HepG2 (cell line): ENCODE results near the gene RAD51C. TPM values are rescaled to one million over a fixed set of nuclear protein-coding genes. Genes with fewer than 3 reads are reported as not detected.

Experiments used
- ATF7 ChIP-seq, 2 experiments: fragments of 450-650 bp in 1 of 2; sonication (generic) in 1 of 2; formaldehyde crosslinking in 1 of 2; IDR thresholded peaks; 2 replicates each; pipeline versions ENCODE4 v1.4.0 to v1.6.1; 2016 to 2020; ENCODE audit warnings: antibody characterized with exemption in 1 of 2, mild to moderate bottlenecking in 1 of 2, missing genetic modification reagents in 1 of 2
- CREM ChIP-seq, 2 experiments: sonication (generic) in 1 of 2; formaldehyde crosslinking in 1 of 2; IDR thresholded peaks; 2 replicates each; pipeline versions ENCODE4 v1.4.0 to v1.6.1; 2016 to 2020; ENCODE audit warnings: antibody characterized with exemption in 1 of 2, mild to moderate bottlenecking in 1 of 2, missing genetic modification reagents in 1 of 2
- GTF3A ChIP-seq: sonication (generic); formaldehyde crosslinking; conservative IDR thresholded peaks from 2 replicates; pipeline ENCODE4 v1.4.0; 2020; ENCODE audit warnings: mild to moderate bottlenecking, missing genetic modification reagents
- MAFK ChIP-seq, 2 experiments: IDR thresholded peaks in 1 of 2; conservative IDR thresholded peaks in 1 of 2; 2 replicates each; pipeline ENCODE4 v1.6.1; 2011; ENCODE audit warnings: improper control_type of control experiment in 2 of 2, low read length in 2 of 2
- MEIS2 ChIP-seq: sonication (generic); formaldehyde crosslinking; IDR thresholded peaks from 2 replicates; pipeline ENCODE4 v1.9.0; 2021; ENCODE audit warnings: mild to moderate bottlenecking, missing genetic modification reagents
- NAIF1 ChIP-seq: sonication (generic); formaldehyde crosslinking; IDR thresholded peaks from 2 replicates; pipeline ENCODE4 v1.5.0; 2020; ENCODE audit warnings: mild to moderate bottlenecking, missing genetic modification reagents, borderline replicate concordance
- NCOA5 ChIP-seq: sonication (generic); formaldehyde crosslinking; IDR thresholded peaks from 2 replicates; pipeline ENCODE4 v1.4.0; 2020; ENCODE audit warnings: missing genetic modification reagents
- POLR2A ChIP-seq, 2 experiments: IDR thresholded peaks; 2 replicates each; pipeline ENCODE4 v1.6.1; 2011; ENCODE audit warnings: low read depth in 2 of 2, low read length in 2 of 2, mild to moderate bottlenecking in 1 of 2, moderate library complexity in 1 of 2; ENCODE audit not compliant: insufficient read depth in 1 of 2
- RAD51 ChIP-seq: fragments of 450-650 bp; IDR thresholded peaks from 2 replicates; pipeline ENCODE4 v1.6.1; 2016; ENCODE audit warnings: borderline replicate concordance
- RORA ChIP-seq: sonication (generic); formaldehyde crosslinking; IDR thresholded peaks from 2 replicates; pipeline ENCODE4 v1.5.0; 2020; ENCODE audit warnings: mild to moderate bottlenecking, missing genetic modification reagents, moderate library complexity
- SALL2 ChIP-seq: sonication (generic); formaldehyde crosslinking; IDR thresholded peaks from 2 replicates; pipeline ENCODE4 v1.8.1; 2023; ENCODE audit warnings: mild to moderate bottlenecking, missing genetic modification reagents, inconsistent platforms
- SRSF1 ChIP-seq: fragments of 200-400 bp; formaldehyde crosslinking; optimal IDR thresholded peaks from 2 replicates; pipeline ENCODE3; 2017; ENCODE audit warnings: mild to moderate bottlenecking, low read depth, low read length, moderate library complexity
- STAT5B ChIP-seq: sonication (generic); formaldehyde crosslinking; IDR thresholded peaks from 2 replicates; pipeline ENCODE4 v1.4.0; 2020; ENCODE audit warnings: missing genetic modification reagents
- TSC22D2 ChIP-seq: sonication (generic); formaldehyde crosslinking; IDR thresholded peaks from 2 replicates; pipeline ENCODE4 v1.5.1; 2020; ENCODE audit warnings: missing genetic modification reagents, mild to moderate bottlenecking, borderline replicate concordance
- YEATS4 ChIP-seq: sonication (generic); formaldehyde crosslinking; IDR thresholded peaks from 2 replicates; pipeline ENCODE4 v1.4.0; 2020; ENCODE audit warnings: missing genetic modification reagents, borderline replicate concordance
- ZIK1 ChIP-seq: sonication (generic); formaldehyde crosslinking; IDR thresholded peaks from 2 replicates; pipeline ENCODE4 v1.5.0; 2020; ENCODE audit warnings: mild to moderate bottlenecking, low read depth, missing genetic modification reagents, borderline replicate concordance
- ZNF225 ChIP-seq: sonication (generic); formaldehyde crosslinking; IDR thresholded peaks from 2 replicates; pipeline ENCODE4 v1.4.0; 2020; ENCODE audit warnings: mild to moderate bottlenecking, missing genetic modification reagents
- ZNF468 ChIP-seq: sonication (generic); formaldehyde crosslinking; IDR thresholded peaks from 2 replicates; pipeline ENCODE4 v1.8.0; 2022; ENCODE audit warnings: mild to moderate bottlenecking, moderate library complexity, missing genetic modification reagents
- ZSCAN30 ChIP-seq: sonication (generic); formaldehyde crosslinking; IDR thresholded peaks from 2 replicates; pipeline ENCODE4 v1.5.0; 2020; ENCODE audit warnings: mild to moderate bottlenecking, missing genetic modification reagents
- polyA plus RNA-seq, 8 experiments: library from polyadenylated mRNA; depleted of rRNA in 3 of 8; stranded (reverse) in 7 of 8; unstranded in 1 of 8; fragments of >200 nt; fragmentation: Illumina TruSeq in 4 of 8; extraction: Trizol in 4 of 8; gene quantifications; 2 replicates each; pipeline versions ENCODE4 v1.2.1 to v1.2.3, GENCODE V29; 2011 to 2016; ENCODE audit warnings: low read depth in 4 of 8, missing spikeins in 1 of 8, mixed read lengths in 1 of 8; ENCODE audit not compliant: insufficient read depth in 1 of 8
- total RNA-seq, 5 experiments: library from RNA; depleted of rRNA; stranded (reverse); fragments of >200 nt; fragmentation: Illumina TruSeq; extraction: Trizol; gene quantifications; 2 replicates each; pipeline ENCODE4 v1.2.3, GENCODE V29; 2016; ENCODE audit warnings: low read depth in 1 of 5
- TF ChIP-seq, protein P1 (sequence below): sonication (generic); formaldehyde crosslinking; conservative IDR thresholded peaks from 2 replicates; pipeline ENCODE4 v1.4.0; 2020; ENCODE audit warnings: missing genetic modification reagents
- TF ChIP-seq, protein P2 (sequence below): fragments of 450-650 bp; IDR thresholded peaks from 2 replicates; pipeline ENCODE4 v1.6.1; 2017; ENCODE audit warnings: mild to moderate bottlenecking
- TF ChIP-seq, protein P3 (sequence below): sonication (generic); formaldehyde crosslinking; IDR thresholded peaks from 2 replicates; pipeline ENCODE4 v1.4.0; 2020; ENCODE audit warnings: missing genetic modification reagents, mild to moderate bottlenecking, borderline replicate concordance

RAD51C gene
- total and polyA plus RNA-seq, 2 of the 13 experiments (the other 11 are each of a cell fraction or from before 2014, with no cell fraction given), result 38.5 to 106 TPM

DNA sequence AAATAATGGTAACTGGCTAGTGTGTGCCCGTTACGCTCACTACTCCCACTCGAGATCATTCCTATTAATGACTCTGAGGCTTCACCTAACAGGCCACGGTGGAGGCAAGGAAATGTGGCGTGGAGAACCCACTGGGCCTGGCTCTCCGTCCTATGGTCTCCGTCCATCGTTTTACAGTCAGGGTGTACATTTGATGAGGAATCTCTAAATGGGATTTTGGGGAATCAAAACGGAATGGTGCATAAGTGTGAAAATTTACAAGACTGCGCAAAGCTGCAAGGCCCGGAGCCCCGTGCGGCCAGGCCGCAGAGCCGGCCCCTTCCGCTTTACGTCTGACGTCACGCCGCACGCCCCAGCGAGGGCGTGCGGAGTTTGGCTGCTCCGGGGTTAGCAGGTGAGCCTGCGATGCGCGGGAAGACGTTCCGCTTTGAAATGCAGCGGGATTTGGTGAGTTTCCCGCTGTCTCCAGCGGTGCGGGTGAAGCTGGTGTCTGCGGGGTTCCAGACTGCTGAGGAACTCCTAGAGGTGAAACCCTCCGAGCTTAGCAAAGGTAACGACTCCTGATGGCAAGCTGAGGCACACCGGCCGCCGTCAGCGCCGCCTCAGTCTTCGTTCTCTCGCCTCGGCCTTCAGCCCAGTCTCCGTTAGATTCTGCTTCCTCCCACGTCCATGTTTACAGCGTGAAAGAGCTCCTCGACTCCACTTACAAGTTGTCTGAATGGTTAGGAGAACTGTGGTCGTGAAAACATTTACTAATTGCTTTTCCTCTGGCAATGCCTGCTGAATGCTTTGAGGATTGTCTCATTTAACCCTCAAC is at the start of gene RAD51C (continued):
- TF ChIP-seq CREM (IDR thresholded peaks at IDR 0.05), result peak; percentile 94
- TF ChIP-seq CREM (CRISPR knock-in tag; IDR thresholded peaks at IDR 0.05), result peak; percentile 72; the same call in 1 of the 2 replicates
- TF ChIP-seq, protein P1, sequence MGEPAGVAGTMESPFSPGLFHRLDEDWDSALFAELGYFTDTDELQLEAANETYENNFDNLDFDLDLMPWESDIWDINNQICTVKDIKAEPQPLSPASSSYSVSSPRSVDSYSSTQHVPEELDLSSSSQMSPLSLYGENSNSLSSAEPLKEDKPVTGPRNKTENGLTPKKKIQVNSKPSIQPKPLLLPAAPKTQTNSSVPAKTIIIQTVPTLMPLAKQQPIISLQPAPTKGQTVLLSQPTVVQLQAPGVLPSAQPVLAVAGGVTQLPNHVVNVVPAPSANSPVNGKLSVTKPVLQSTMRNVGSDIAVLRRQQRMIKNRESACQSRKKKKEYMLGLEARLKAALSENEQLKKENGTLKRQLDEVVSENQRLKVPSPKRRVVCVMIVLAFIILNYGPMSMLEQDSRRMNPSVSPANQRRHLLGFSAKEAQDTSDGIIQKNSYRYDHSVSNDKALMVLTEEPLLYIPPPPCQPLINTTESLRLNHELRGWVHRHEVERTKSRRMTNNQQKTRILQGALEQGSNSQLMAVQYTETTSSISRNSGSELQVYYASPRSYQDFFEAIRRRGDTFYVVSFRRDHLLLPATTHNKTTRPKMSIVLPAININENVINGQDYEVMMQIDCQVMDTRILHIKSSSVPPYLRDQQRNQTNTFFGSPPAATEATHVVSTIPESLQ, result no peak; the same call in 1 of the 2 replicates
- 0 out of 2 replicates have a peak, but pooled peaks have one; percentile 65 for TF ChIP-seq NAIF1 (CRISPR knock-in tag)
- peak; percentile 97 for TF ChIP-seq ZNF468 (CRISPR knock-in tag)
- peak; percentile 89 for TF ChIP-seq SALL2
- peak; percentile 89; the same call in 1 of the 2 replicates for TF ChIP-seq MEIS2 (CRISPR knock-in tag)
- TF ChIP-seq, protein P2, sequence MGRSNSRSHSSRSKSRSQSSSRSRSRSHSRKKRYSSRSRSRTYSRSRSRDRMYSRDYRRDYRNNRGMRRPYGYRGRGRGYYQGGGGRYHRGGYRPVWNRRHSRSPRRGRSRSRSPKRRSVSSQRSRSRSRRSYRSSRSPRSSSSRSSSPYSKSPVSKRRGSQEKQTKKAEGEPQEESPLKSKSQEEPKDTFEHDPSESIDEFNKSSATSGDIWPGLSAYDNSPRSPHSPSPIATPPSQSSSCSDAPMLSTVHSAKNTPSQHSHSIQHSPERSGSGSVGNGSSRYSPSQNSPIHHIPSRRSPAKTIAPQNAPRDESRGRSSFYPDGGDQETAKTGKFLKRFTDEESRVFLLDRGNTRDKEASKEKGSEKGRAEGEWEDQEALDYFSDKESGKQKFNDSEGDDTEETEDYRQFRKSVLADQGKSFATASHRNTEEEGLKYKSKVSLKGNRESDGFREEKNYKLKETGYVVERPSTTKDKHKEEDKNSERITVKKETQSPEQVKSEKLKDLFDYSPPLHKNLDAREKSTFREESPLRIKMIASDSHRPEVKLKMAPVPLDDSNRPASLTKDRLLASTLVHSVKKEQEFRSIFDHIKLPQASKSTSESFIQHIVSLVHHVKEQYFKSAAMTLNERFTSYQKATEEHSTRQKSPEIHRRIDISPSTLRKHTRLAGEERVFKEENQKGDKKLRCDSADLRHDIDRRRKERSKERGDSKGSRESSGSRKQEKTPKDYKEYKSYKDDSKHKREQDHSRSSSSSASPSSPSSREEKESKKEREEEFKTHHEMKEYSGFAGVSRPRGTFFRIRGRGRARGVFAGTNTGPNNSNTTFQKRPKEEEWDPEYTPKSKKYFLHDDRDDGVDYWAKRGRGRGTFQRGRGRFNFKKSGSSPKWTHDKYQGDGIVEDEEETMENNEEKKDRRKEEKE, result no peak
- peak; percentile 86 to 90; a peak in 3 of 4 replicates for TF ChIP-seq POLR2A (IDR thresholded peaks at IDR 0.05; ENCODE audit: insufficient read depth in 1 of 2, low read depth in 2 of 2, low read length in 2 of 2)
- no peak for TF ChIP-seq STAT5B
- TF ChIP-seq RAD51, result no peak
- TF ChIP-seq, protein P3, sequence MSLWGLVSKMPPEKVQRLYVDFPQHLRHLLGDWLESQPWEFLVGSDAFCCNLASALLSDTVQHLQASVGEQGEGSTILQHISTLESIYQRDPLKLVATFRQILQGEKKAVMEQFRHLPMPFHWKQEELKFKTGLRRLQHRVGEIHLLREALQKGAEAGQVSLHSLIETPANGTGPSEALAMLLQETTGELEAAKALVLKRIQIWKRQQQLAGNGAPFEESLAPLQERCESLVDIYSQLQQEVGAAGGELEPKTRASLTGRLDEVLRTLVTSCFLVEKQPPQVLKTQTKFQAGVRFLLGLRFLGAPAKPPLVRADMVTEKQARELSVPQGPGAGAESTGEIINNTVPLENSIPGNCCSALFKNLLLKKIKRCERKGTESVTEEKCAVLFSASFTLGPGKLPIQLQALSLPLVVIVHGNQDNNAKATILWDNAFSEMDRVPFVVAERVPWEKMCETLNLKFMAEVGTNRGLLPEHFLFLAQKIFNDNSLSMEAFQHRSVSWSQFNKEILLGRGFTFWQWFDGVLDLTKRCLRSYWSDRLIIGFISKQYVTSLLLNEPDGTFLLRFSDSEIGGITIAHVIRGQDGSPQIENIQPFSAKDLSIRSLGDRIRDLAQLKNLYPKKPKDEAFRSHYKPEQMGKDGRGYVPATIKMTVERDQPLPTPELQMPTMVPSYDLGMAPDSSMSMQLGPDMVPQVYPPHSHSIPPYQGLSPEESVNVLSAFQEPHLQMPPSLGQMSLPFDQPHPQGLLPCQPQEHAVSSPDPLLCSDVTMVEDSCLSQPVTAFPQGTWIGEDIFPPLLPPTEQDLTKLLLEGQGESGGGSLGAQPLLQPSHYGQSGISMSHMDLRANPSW (CRISPR knock-in tag), result peak; percentile 86
- TF ChIP-seq NCOA5, result no peak
- TF ChIP-seq TSC22D2 (CRISPR knock-in tag), result peak; percentile 77; the same call in 1 of the 2 replicates
- TF ChIP-seq ZSCAN30, result peak; percentile 96; the same call in 1 of the 2 replicates
- peak; percentile 94 for TF ChIP-seq YEATS4 (CRISPR knock-in tag)
- no peak for TF ChIP-seq ZNF225
- TF ChIP-seq GTF3A (CRISPR knock-in tag), result no peak; the same call in 1 of the 2 replicates
- no peak for TF ChIP-seq SRSF1
- peak; percentile 79 for TF ChIP-seq ATF7 (IDR thresholded peaks at IDR 0.05)
- peak; percentile 96 for TF ChIP-seq ATF7 (CRISPR knock-in tag; IDR thresholded peaks at IDR 0.05)
- no peak for TF ChIP-seq RORA (CRISPR knock-in tag)
- no peak for TF ChIP-seq MAFK (conservative IDR thresholded peaks at IDR 0.05 in 1 of 2, IDR thresholded peaks at IDR 0.05 in 1 of 2; ENCODE audit: low read length in 2 of 2)
- TF ChIP-seq ZIK1 (CRISPR knock-in tag), result peak; percentile 95
